HG03280 (cell line): ENCODE data around the gene TMEM171.

Experiments used
- ATAC-seq: cut with Tn5 transposase; IDR thresholded peaks from one replicate; pipeline ENCODE4 v1.9.1; 2021; ENCODE audit warnings: mild to moderate bottlenecking, moderate library complexity; ENCODE audit not compliant: unreplicated experiment

TMEM171 gene

GRCh38 chr5:73119451-73120157 lies 771 bp upstream of the TMEM171 start:
- ATAC-seq, result no peak

- no peak for ATAC-seq
Measured at GRCh38 chr5:73121119-73121463, 716 bp downstream of the TMEM171 start.

- ATAC-seq, result no peak
Measured at GRCh38 chr5:73122875-73123810, 2.8 kb downstream of the TMEM171 start.

- no peak for ATAC-seq
Measured at GRCh38 chr5:73125289-73125688, 4.9 kb downstream of the TMEM171 start.

- ATAC-seq, result no peak
Measured at GRCh38 chr5:73126381-73126780, 6.0 kb downstream of the TMEM171 start.

GRCh38 chr5:73126957-73127356 lies 6.6 kb downstream of the TMEM171 start:
- ATAC-seq, result no peak

GRCh38 chr5:73129143-73129542 lies 8.8 kb downstream of the TMEM171 start:
- ATAC-seq, result no peak

- ATAC-seq, result no peak
Measured at GRCh38 chr5:73130811-73131210, 10.4 kb downstream of the TMEM171 start.

- no peak for ATAC-seq
Measured at GRCh38 chr5:73131711-73132425, 11.5 kb downstream of the TMEM171 start.

GRCh38 chr5:73132759-73133158 lies 12.4 kb downstream of the TMEM171 start:
- no peak for ATAC-seq

- no peak for ATAC-seq
Measured at GRCh38 chr5:73135021-73135420, 14.6 kb downstream of the TMEM171 start.

GRCh38 chr5:73135429-73136054 lies 15.2 kb downstream of the TMEM171 start:
- no peak for ATAC-seq

- ATAC-seq, result no peak
Measured at GRCh38 chr5:73136055-73136562, 15.7 kb downstream of the TMEM171 start.

GRCh38 chr5:73137563-73138530 lies 17.5 kb downstream of the TMEM171 start:
- no peak for ATAC-seq

GRCh38 chr5:73139485-73139884 lies 19.1 kb downstream of the TMEM171 start:
- ATAC-seq, result no peak

GRCh38 chr5:73140801-73141200 lies 20.4 kb downstream of the TMEM171 start:
- ATAC-seq, result no peak

- no peak for ATAC-seq
Measured at GRCh38 chr5:73142035-73142434, 21.7 kb downstream of the TMEM171 start.

GRCh38 chr5:73143716-73144115 lies 23.3 kb downstream of the TMEM171 start:
- ATAC-seq, result no peak

- ATAC-seq, result no peak
Measured at GRCh38 chr5:73149540-73149939, 29.2 kb downstream of the TMEM171 start.

- ATAC-seq, result no peak
Measured at GRCh38 chr5:73150876-73151275, 30.5 kb downstream of the TMEM171 start.
